A549 (cell line): Measurements from ENCODE around the gene GFER. TPM values are rescaled to one million over a fixed set of nuclear protein-coding genes. Genes with fewer than 3 reads are reported as not detected.

ENCODE experiments used
- ATAC-seq, 2 experiments: fragments of 200-7000 bp in 1 of 2; fragments of >200 bp in 1 of 2; cut with Nextera tagmentation in 1 of 2; cut with Tn5 transposase in 1 of 2; 3 replicates each; pipeline versions ENCODE4 v1.8.0 to v1.9.1; 2018 to 2020; ENCODE audit warnings: mild to moderate bottlenecking in 1 of 2, moderate library complexity in 1 of 2
- CTCF ChIA-PET: fragments of 300-600 bp; sonication (Branson Sonifier 250); formaldehyde crosslinking; extraction: SDS; loops from one replicate; lab custom pipeline; 2021; ENCODE audit warnings: antibody characterized with exemption, inconsistent platforms; lab: Yijun Ruan, JAX
- POLR2A ChIA-PET: fragments of 350-600 bp; formaldehyde crosslinking; extraction: SDS; loops from one replicate; lab custom pipeline; 2021; ENCODE audit warnings: antibody characterized with exemption, inconsistent platforms; lab: Yijun Ruan, JAX
- DNase-seq, 2 experiments: peaks; one replicate each; pipeline versions ENCODE4 v3.0.0 to v3.0.0-alpha.2; 2011 to 2016; ENCODE audit warnings: low read depth in 1 of 2, low spot score in 1 of 2
- FAIRE-seq: peaks from 2 replicates; lab custom pipeline; 2011; peaks lifted over from hg19 to GRCh38; lab: Jason Lieb, UNC
- H3K27ac ChIP-seq, 2 experiments: fragments of >200 bp; sonication (Bioruptor Twin); formaldehyde crosslinking; 3 replicates each; pipeline ENCODE4 v1.5.1; 2016 to 2017
- H3K4me1 ChIP-seq: fragments of >200 bp; sonication (Bioruptor Twin); formaldehyde crosslinking; 3 replicates; pipeline ENCODE4 v1.6.1; 2016
- H3K4me2 ChIP-seq: fragments of >200 bp; sonication (Bioruptor Twin); formaldehyde crosslinking; 3 replicates; pipeline ENCODE4 v1.6.1; 2016
- H3K4me3 ChIP-seq: fragments of >200 bp; sonication (Bioruptor Twin); formaldehyde crosslinking; 3 replicates; pipeline ENCODE4 v1.5.1; 2016
- H3K9me3 ChIP-seq: fragments of >200 bp; sonication (Bioruptor Twin); formaldehyde crosslinking; 3 replicates; pipeline ENCODE4 v1.6.1; 2016
- BCL3 ChIP-seq: fragments of >200 bp; sonication (Bioruptor Twin); formaldehyde crosslinking; IDR thresholded peaks from 3 replicates; pipeline ENCODE4 v1.6.1; 2016
- CBX2 ChIP-seq: fragments of 200-600 bp; sonication (generic); IDR thresholded peaks from 2 replicates; pipeline ENCODE4 v1.6.1; 2016; ENCODE audit warnings: low read depth, mild to moderate bottlenecking, borderline replicate concordance
- CEBPB ChIP-seq, 2 experiments: fragments of >200 bp in 1 of 2; sonication (Bioruptor Twin) in 1 of 2; formaldehyde crosslinking in 1 of 2; IDR thresholded peaks; 2 replicates each; pipeline ENCODE4 v1.6.1; 2012 to 2016
- CHD4 ChIP-seq: fragments of 200-600 bp; sonication (generic); IDR thresholded peaks from 2 replicates; pipeline ENCODE4 v1.6.1; 2016; ENCODE audit warnings: antibody characterized with exemption, mild to moderate bottlenecking, borderline replicate concordance
- CTCF ChIP-seq: fragments of >200 bp; sonication (Bioruptor Twin); formaldehyde crosslinking; IDR thresholded peaks from 3 replicates; pipeline ENCODE4 v1.5.1; 2016
- FOSB ChIP-seq: fragments of 250-450 bp; sonication (Bioruptor Pico); IDR thresholded peaks from 2 replicates; pipeline ENCODE4 v1.5.0; 2020; ENCODE audit warnings: mild to moderate bottlenecking, moderate library complexity
- FOSL2 ChIP-seq, 2 experiments: fragments of 450-650 bp in 1 of 2; fragments of >200 bp in 1 of 2; sonication (Bioruptor Twin) in 1 of 2; formaldehyde crosslinking; IDR thresholded peaks; 2 replicates each; pipeline versions ENCODE4 v1.5.0 to v1.6.1; 2016 to 2020; ENCODE audit warnings: mild to moderate bottlenecking in 1 of 2, moderate library complexity in 1 of 2
- FOXS1 ChIP-seq: fragments of 250-450 bp; sonication (Bioruptor Pico); IDR thresholded peaks from 2 replicates; pipeline ENCODE4 v1.5.0; 2020; ENCODE audit warnings: mild to moderate bottlenecking, moderate library complexity
- HDAC2 ChIP-seq: fragments of 200-600 bp; sonication (generic); IDR thresholded peaks from 2 replicates; pipeline ENCODE4 v1.6.1; 2016
- HES2 ChIP-seq: fragments of >200 bp; sonication (Bioruptor Twin); formaldehyde crosslinking; IDR thresholded peaks from 2 replicates; pipeline ENCODE4 v1.6.1; 2016
- HMGXB4 ChIP-seq: fragments of 250-450 bp; sonication (Bioruptor Pico); IDR thresholded peaks from 2 replicates; pipeline ENCODE4 v1.5.0; 2021; ENCODE audit warnings: mild to moderate bottlenecking, moderate library complexity, borderline replicate concordance
- HOXB5 ChIP-seq: fragments of 250-450 bp; sonication (Bioruptor Pico); IDR thresholded peaks from 2 replicates; pipeline ENCODE4 v1.5.0; 2020; ENCODE audit warnings: mild to moderate bottlenecking, moderate library complexity
- MAZ ChIP-seq: fragments of 150-350 bp; IDR thresholded peaks from 2 replicates; pipeline ENCODE4 v1.6.1; 2014; ENCODE audit warnings: antibody characterized with exemption, low read depth, low read length, borderline replicate concordance
- NFE2L2 ChIP-seq: fragments of 150-350 bp; conservative IDR thresholded peaks from 2 replicates; pipeline ENCODE4 v1.6.1; 2014; ENCODE audit warnings: low read length
- NR3C1 ChIP-seq: fragments of >200 bp; sonication (Bioruptor Twin); formaldehyde crosslinking; IDR thresholded peaks from 3 replicates; pipeline ENCODE4 v1.6.1; 2017
- PHF8 ChIP-seq: fragments of 200-600 bp; sonication (generic); IDR thresholded peaks from 2 replicates; pipeline ENCODE4 v1.6.1; 2016; ENCODE audit warnings: low read depth, mild to moderate bottlenecking, antibody characterized with exemption, moderate library complexity, borderline replicate concordance
- POLR2AphosphoS2 ChIP-seq: conservative IDR thresholded peaks from 2 replicates; pipeline ENCODE4 v1.6.1; 2012; ENCODE audit warnings: low read length, improper control_type of control experiment, inconsistent platforms
- RAD21 ChIP-seq, 2 experiments: fragments of >200 bp in 1 of 2; sonication (Bioruptor Twin) in 1 of 2; formaldehyde crosslinking in 1 of 2; IDR thresholded peaks in 1 of 2; conservative IDR thresholded peaks in 1 of 2; 2 replicates in 1 of 2; 3 replicates in 1 of 2; pipeline ENCODE4 v1.6.1; 2012 to 2018; ENCODE audit warnings: inconsistent platforms in 1 of 2
- RFX5 ChIP-seq: fragments of 450-650 bp; IDR thresholded peaks from 2 replicates; pipeline ENCODE4 v1.7.1; 2014; ENCODE audit warnings: antibody characterized with exemption, mild to moderate bottlenecking, moderate library complexity
- TFCP2L1 ChIP-seq: fragments of 250-450 bp; sonication (Bioruptor Pico); IDR thresholded peaks from 2 replicates; pipeline ENCODE4 v1.5.0; 2021; ENCODE audit warnings: mild to moderate bottlenecking
- ZC3H11A ChIP-seq: fragments of 450-650 bp; IDR thresholded peaks from 2 replicates; pipeline ENCODE4 v1.6.1; 2014; ENCODE audit warnings: antibody characterized with exemption, mild to moderate bottlenecking
- ZSCAN20 ChIP-seq: fragments of 250-450 bp; sonication (Bioruptor Pico); IDR thresholded peaks from 2 replicates; pipeline ENCODE4 v1.8.0; 2022; ENCODE audit warnings: mild to moderate bottlenecking, moderate library complexity
- WGBS: methylation state at CpG from one replicate; pipeline ENCODE4 v1.1.6; 2017; ENCODE audit errors: missing lambda C conversion rate; 5-methylcytosine and 5-hydroxymethylcytosine counted together
- polyA plus RNA-seq, 4 experiments: library from polyadenylated mRNA; depleted of rRNA in 3 of 4; stranded (reverse); fragments of >200 nt; fragmentation: RNase III in 1 of 4; extraction: RNeasy Plus Mini Kit Qiagen cat#74134 plus additional on column Dnase treatment in 1 of 4; gene quantifications; 2 replicates in 3 of 4; 3 replicates in 1 of 4; pipeline ENCODE4 v1.2.3, GENCODE V29; 2011 to 2017
- TF ChIP-seq, protein P1 (sequence below): fragments of 200-600 bp; sonication (generic); IDR thresholded peaks from 2 replicates; pipeline ENCODE4 v1.6.1; 2016; ENCODE audit warnings: antibody characterized with exemption, mild to moderate bottlenecking, moderate library complexity
- TF ChIP-seq, protein P2 (sequence below): fragments of 250-450 bp; sonication (Bioruptor Pico); IDR thresholded peaks from 2 replicates; pipeline ENCODE4 v1.5.0; 2020; ENCODE audit warnings: low read depth, mild to moderate bottlenecking, moderate library complexity
- TF ChIP-seq, protein P3 (sequence below): IDR thresholded peaks from 2 replicates; pipeline ENCODE4 v1.6.1; 2012; ENCODE audit warnings: low read depth, borderline replicate concordance

GFER gene
- polyA plus RNA-seq, 2 of the 4 experiments (the other 2 are of a cell fraction) = 12.9 to 33.9 TPM

GRCh38 chr16:2003231-2003826, 19.3 kb downstream of the GFER start (continued):
- TF ChIP-seq HES2 (no peak), NR3C1 (no peak)
- TF ChIP-seq, protein P1, sequence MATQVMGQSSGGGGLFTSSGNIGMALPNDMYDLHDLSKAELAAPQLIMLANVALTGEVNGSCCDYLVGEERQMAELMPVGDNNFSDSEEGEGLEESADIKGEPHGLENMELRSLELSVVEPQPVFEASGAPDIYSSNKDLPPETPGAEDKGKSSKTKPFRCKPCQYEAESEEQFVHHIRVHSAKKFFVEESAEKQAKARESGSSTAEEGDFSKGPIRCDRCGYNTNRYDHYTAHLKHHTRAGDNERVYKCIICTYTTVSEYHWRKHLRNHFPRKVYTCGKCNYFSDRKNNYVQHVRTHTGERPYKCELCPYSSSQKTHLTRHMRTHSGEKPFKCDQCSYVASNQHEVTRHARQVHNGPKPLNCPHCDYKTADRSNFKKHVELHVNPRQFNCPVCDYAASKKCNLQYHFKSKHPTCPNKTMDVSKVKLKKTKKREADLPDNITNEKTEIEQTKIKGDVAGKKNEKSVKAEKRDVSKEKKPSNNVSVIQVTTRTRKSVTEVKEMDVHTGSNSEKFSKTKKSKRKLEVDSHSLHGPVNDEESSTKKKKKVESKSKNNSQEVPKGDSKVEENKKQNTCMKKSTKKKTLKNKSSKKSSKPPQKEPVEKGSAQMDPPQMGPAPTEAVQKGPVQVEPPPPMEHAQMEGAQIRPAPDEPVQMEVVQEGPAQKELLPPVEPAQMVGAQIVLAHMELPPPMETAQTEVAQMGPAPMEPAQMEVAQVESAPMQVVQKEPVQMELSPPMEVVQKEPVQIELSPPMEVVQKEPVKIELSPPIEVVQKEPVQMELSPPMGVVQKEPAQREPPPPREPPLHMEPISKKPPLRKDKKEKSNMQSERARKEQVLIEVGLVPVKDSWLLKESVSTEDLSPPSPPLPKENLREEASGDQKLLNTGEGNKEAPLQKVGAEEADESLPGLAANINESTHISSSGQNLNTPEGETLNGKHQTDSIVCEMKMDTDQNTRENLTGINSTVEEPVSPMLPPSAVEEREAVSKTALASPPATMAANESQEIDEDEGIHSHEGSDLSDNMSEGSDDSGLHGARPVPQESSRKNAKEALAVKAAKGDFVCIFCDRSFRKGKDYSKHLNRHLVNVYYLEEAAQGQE = no peak

GRCh38 chr16:2003827-2004641, 20.0 kb downstream of the GFER start:
- FAIRE-seq = no peak
- peaks cover 49% of the 10 kb centered on the region for H3K4me1 ChIP-seq
- no peaks in the 10 kb centered on the region for H3K9me3 ChIP-seq
- ATAC-seq = peak; percentile 77 to 90
- H3K4me2 ChIP-seq = peak overlapping the region; percentile 78
- no peak overlapping the region for H3K4me3 ChIP-seq
- H3K27ac ChIP-seq = peak overlapping the region; percentile 56 to 71
- POLR2A ChIA-PET = interaction anchor here (1.0 to 1.7 kb wide), 3 partner anchors 33 to 151 kb away, joined by 4 to 11 read pairs (median 11); partner anchors contain the start of genes RPS2, TBL3 and TRAF7
- DNase-seq = peak; percentile 87 to 95
- CTCF ChIA-PET = interaction anchor here (0.5 to 11.3 kb wide), 50 partner anchors 9 to 229 kb away, joined by 3 to 196 read pairs (median 6); partner anchors contain the start of genes GFER, NOXO1, NPW and NTHL1
- 30% methylated on average over 28 of the region's 36 CpGs for WGBS
- TF ChIP-seq FOXS1 (CRISPR knock-in tag) (no peak), CHD4 (no peak), NR3C1 (no peak), CEBPB (IDR thresholded peaks at IDR 0.05) (no peak), RFX5 (no peak), FOSL2 (IDR thresholded peaks at IDR 0.05) (no peak), FOSL2 (CRISPR knock-in tag; IDR thresholded peaks at IDR 0.05) (no peak), POLR2AphosphoS2 (no peak), RAD21 (conservative IDR thresholded peaks at IDR 0.05 in 1 of 2, IDR thresholded peaks at IDR 0.05 in 1 of 2) (peak; percentile 52 to 64), HMGXB4 (no peak), ZC3H11A (no peak), NFE2L2 (no peak), TFCP2L1 (CRISPR knock-in tag) (no peak), CBX2 (no peak), PHF8 (no peak), CTCF (peak; percentile 87), BCL3 (no peak), HOXB5 (CRISPR knock-in tag) (no peak), ZSCAN20 (CRISPR knock-in tag) (no peak), MAZ (no peak), FOSB (no peak), HDAC2 (no peak)
- TF ChIP-seq, protein P2, sequence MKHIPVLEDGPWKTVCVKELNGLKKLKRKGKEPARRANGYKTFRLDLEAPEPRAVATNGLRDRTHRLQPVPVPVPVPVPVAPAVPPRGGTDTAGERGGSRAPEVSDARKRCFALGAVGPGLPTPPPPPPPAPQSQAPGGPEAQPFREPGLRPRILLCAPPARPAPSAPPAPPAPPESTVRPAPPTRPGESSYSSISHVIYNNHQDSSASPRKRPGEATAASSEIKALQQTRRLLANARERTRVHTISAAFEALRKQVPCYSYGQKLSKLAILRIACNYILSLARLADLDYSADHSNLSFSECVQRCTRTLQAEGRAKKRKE = 0 out of 2 replicates have a peak, but pooled peaks have one; percentile 39
- TF ChIP-seq, protein P3, sequence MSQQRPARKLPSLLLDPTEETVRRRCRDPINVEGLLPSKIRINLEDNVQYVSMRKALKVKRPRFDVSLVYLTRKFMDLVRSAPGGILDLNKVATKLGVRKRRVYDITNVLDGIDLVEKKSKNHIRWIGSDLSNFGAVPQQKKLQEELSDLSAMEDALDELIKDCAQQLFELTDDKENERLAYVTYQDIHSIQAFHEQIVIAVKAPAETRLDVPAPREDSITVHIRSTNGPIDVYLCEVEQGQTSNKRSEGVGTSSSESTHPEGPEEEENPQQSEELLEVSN = no peak
